KMS-11 (cell line): Measurements from ENCODE around the gene STX3.

Source experiments
- H2AFZ ChIP-seq: fragments of 200-600 bp; sonication (generic); 2 replicates; pipeline ENCODE4 v1.6.1; 2016; ENCODE audit warnings: antibody characterized with exemption, mixed run types, low read depth
- H3K27ac ChIP-seq: fragments of 200-600 bp; sonication (generic); 2 replicates; pipeline ENCODE4 v1.6.1; 2016; ENCODE audit warnings: mild to moderate bottlenecking, mixed run types
- H3K27me3 ChIP-seq: fragments of 200-600 bp; sonication (generic); 2 replicates; pipeline ENCODE4 v1.6.1; 2017; ENCODE audit warnings: mild to moderate bottlenecking, low read depth, mixed run types, moderate library complexity; ENCODE audit not compliant: insufficient read depth
- H3K36me3 ChIP-seq: fragments of 200-600 bp; sonication (generic); 2 replicates; pipeline ENCODE4 v1.6.1; 2017; ENCODE audit warnings: mild to moderate bottlenecking, mixed run types; ENCODE audit not compliant: insufficient read depth
- H3K4me1 ChIP-seq: fragments of 200-600 bp; sonication (generic); 2 replicates; pipeline ENCODE4 v1.6.1; 2016; ENCODE audit warnings: mild to moderate bottlenecking, low read depth, mixed run types; ENCODE audit not compliant: poor library complexity, severe bottlenecking
- H3K4me2 ChIP-seq: fragments of 200-600 bp; sonication (generic); 2 replicates; pipeline ENCODE4 v1.7.0; 2016; ENCODE audit warnings: mild to moderate bottlenecking, mixed run types
- H3K4me3 ChIP-seq: fragments of 200-600 bp; sonication (generic); IDR thresholded peaks from 2 replicates; pipeline ENCODE4 v1.6.1; 2017; ENCODE audit warnings: low read depth, low read length, mixed read lengths; ENCODE audit not compliant: insufficient read depth
- H3K79me2 ChIP-seq: fragments of 200-600 bp; sonication (generic); 2 replicates; pipeline ENCODE4 v1.6.1; 2016; ENCODE audit warnings: low read depth, mixed run types; ENCODE audit not compliant: insufficient read depth
- H3K9ac ChIP-seq: fragments of 200-600 bp; sonication (generic); 2 replicates; pipeline ENCODE4 v1.6.1; 2016; ENCODE audit warnings: mild to moderate bottlenecking, mixed run types
- H4K20me1 ChIP-seq: fragments of 200-600 bp; sonication (generic); 2 replicates; pipeline ENCODE4 v1.6.1; 2016; ENCODE audit warnings: mild to moderate bottlenecking, mixed run types; ENCODE audit not compliant: insufficient read depth
- TF ChIP-seq, protein P1 (sequence below): fragments of 200-600 bp; sonication (generic); conservative IDR thresholded peaks from 2 replicates; pipeline ENCODE4 v1.6.1; 2017; ENCODE audit warnings: low read depth, mild to moderate bottlenecking, antibody characterized with exemption, low read length, moderate library complexity, mixed read lengths

The STX3 gene

GRCh38 chr11:59770319-59770718 is 15.1 kb downstream of the STX3 start:
- Histone ChIP-seq H3K79me2 (no peaks in the 10 kb centered on the region), H3K4me3 (no peak overlapping the region), H3K4me1 (no peaks in the 10 kb centered on the region), H3K36me3 (no peaks in the 10 kb centered on the region), H3K27ac (no peak overlapping the region), H3K4me2 (no peak overlapping the region), H3K9ac (no peak overlapping the region), H4K20me1 (no peaks in the 10 kb centered on the region), H3K27me3 (no peaks in the 10 kb centered on the region), H2AFZ (no peak overlapping the region)
- TF ChIP-seq, protein P1, sequence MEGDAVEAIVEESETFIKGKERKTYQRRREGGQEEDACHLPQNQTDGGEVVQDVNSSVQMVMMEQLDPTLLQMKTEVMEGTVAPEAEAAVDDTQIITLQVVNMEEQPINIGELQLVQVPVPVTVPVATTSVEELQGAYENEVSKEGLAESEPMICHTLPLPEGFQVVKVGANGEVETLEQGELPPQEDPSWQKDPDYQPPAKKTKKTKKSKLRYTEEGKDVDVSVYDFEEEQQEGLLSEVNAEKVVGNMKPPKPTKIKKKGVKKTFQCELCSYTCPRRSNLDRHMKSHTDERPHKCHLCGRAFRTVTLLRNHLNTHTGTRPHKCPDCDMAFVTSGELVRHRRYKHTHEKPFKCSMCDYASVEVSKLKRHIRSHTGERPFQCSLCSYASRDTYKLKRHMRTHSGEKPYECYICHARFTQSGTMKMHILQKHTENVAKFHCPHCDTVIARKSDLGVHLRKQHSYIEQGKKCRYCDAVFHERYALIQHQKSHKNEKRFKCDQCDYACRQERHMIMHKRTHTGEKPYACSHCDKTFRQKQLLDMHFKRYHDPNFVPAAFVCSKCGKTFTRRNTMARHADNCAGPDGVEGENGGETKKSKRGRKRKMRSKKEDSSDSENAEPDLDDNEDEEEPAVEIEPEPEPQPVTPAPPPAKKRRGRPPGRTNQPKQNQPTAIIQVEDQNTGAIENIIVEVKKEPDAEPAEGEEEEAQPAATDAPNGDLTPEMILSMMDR = no peak

- Histone ChIP-seq H3K4me1 (no peaks in the 10 kb centered on the region), H3K79me2 (no peaks in the 10 kb centered on the region), H3K27ac (no peak overlapping the region), H3K4me3 (no peak overlapping the region), H4K20me1 (no peaks in the 10 kb centered on the region), H3K27me3 (no peaks in the 10 kb centered on the region), H3K4me2 (no peak overlapping the region), H3K9ac (no peak overlapping the region), H3K36me3 (no peaks in the 10 kb centered on the region), H2AFZ (no peak overlapping the region)
- TF ChIP-seq, protein P1 = no peak
Observed at GRCh38 chr11:59770869-59771268, 15.7 kb downstream of the STX3 start.

GRCh38 chr11:59771605-59772004 is 16.4 kb downstream of the STX3 start:
- Histone ChIP-seq H3K9ac (no peak overlapping the region), H3K79me2 (no peaks in the 10 kb centered on the region), H4K20me1 (no peaks in the 10 kb centered on the region), H3K4me1 (no peaks in the 10 kb centered on the region), H3K27ac (no peak overlapping the region), H3K27me3 (no peaks in the 10 kb centered on the region), H3K4me2 (no peak overlapping the region), H3K36me3 (no peaks in the 10 kb centered on the region), H2AFZ (no peak overlapping the region), H3K4me3 (no peak overlapping the region)
- TF ChIP-seq, protein P1 = no peak

DNA sequence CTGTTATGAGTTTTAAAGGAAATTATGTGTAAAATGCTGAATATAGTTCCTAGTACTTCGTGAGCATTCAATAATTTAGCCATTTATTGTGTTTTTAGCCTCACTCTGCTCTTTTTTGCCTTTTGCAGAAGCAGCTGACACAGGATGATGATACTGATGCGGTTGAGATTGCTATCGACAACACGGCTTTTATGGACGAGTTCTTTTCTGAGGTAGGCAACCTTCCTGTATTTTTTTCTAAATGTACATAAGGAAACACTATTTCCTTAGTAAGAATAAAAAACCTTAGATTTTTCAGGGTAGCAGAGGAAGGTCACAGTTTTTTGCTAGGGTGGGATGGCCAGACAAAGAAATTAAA is 17.9 kb downstream of the STX3 start:
- no peak overlapping the region for H3K4me2 ChIP-seq
- TF ChIP-seq, protein P1 = no peak
- H3K79me2 ChIP-seq = no peaks in the 10 kb centered on the region
- H4K20me1 ChIP-seq = no peaks in the 10 kb centered on the region
- no peak overlapping the region for H3K4me3 ChIP-seq
- H3K4me1 ChIP-seq = no peaks in the 10 kb centered on the region
- no peak overlapping the region for H2AFZ ChIP-seq
- H3K27me3 ChIP-seq = no peaks in the 10 kb centered on the region
- no peak overlapping the region for H3K27ac ChIP-seq
- H3K36me3 ChIP-seq = no peaks in the 10 kb centered on the region
- H3K9ac ChIP-seq = no peak overlapping the region
